T-helper 17 cell (primary cell): ENCODE data around the gene TEDC1. TPM values are rescaled to one million over a fixed set of nuclear protein-coding genes. Genes with fewer than 3 reads are reported as not detected.

Source experiments
- ATAC-seq: fragments of 150-1000 bp; cut with Tn5 transposase; 2 replicates; pipeline ENCODE4 v1.10.0; 2021; ENCODE audit warnings: mild to moderate bottlenecking, moderate library complexity
- DNase-seq, 3 donors: peaks; one replicate each; pipeline versions ENCODE4 v3.0.0 to v3.0.0-alpha.2; 2020 to 2021
- H3K9me3 ChIP-seq: one replicate; pipeline ENCODE4 v1.7.0; 2013; ENCODE audit warnings: low read length, mild to moderate bottlenecking; ENCODE audit not compliant: control insufficient read depth, poor library complexity, severe bottlenecking
- H3K27ac Mint-ChIP-seq: one replicate; pipeline ENCODE4 v1.8.0; 2022; ENCODE audit warnings: mild to moderate bottlenecking, moderate library complexity, mixed read lengths
- H3K27me3 Mint-ChIP-seq: one replicate; pipeline ENCODE4 v1.8.0; 2022; ENCODE audit warnings: mixed read lengths
- H3K36me3 Mint-ChIP-seq: one replicate; pipeline ENCODE4 v1.8.0; 2022; ENCODE audit warnings: low read depth, mixed read lengths
- H3K4me1 Mint-ChIP-seq: one replicate; pipeline ENCODE4 v1.8.0; 2022; ENCODE audit warnings: mild to moderate bottlenecking, mixed read lengths
- H3K4me3 Mint-ChIP-seq: one replicate; pipeline ENCODE4 v1.8.0; 2022; ENCODE audit warnings: mild to moderate bottlenecking, moderate library complexity, mixed read lengths
- total RNA-seq, 4 donors: library from RNA in 2 of 4; stranded (reverse) in 2 of 4; gene quantifications; one replicate each; pipeline ENCODE4 v1.2.3 and lab custom pipeline; 2022 to 2026

Gene TEDC1
- total RNA-seq, 2 donors from 2014 or later: 141 to 361 TPM

DNA sequence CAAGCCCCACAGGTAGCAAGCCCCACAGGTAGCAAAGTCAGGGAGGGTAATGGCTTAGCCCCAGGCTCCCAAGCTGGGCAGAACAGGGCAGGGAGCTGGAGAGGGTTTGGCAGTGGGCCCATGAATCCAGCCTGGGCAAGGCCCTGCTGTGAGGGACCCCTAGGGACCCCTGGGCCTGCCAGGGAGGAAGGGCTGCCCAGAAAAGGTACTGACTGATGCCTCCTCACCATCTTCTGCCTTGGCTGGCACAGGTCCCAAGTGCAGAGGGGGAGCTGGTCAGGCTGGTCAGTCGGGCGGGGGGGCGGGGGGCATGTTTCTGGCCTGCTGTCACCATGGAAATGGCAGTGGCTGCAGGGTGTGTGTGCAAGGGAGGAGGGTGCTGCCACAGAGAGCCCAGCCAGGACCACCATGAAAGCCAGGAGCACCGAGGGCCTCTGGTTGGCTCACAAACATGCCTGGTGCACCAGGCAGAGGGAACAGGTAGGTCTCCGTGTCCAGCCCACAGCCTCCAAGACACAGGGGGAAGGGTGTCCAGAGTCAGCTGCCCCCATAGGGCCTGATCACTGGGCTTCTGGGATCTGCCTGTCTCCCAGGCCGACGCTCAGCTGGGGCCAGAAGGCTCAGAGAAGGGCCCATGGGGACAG is 17.9 kb upstream of the TEDC1 start:
- DNase-seq (no peak), ATAC-seq (no peak)
- peaks cover 2% of the 10 kb centered on the region for H3K36me3 Mint-ChIP-seq
- peaks cover 6% of the 10 kb centered on the region for H3K4me1 Mint-ChIP-seq
- peak overlapping the region; percentile 83 for H3K4me3 Mint-ChIP-seq
- no peaks in the 10 kb centered on the region for H3K27me3 Mint-ChIP-seq
- no peak overlapping the region for H3K27ac Mint-ChIP-seq
- H3K9me3 ChIP-seq: no peaks in the 10 kb centered on the region

DNA sequence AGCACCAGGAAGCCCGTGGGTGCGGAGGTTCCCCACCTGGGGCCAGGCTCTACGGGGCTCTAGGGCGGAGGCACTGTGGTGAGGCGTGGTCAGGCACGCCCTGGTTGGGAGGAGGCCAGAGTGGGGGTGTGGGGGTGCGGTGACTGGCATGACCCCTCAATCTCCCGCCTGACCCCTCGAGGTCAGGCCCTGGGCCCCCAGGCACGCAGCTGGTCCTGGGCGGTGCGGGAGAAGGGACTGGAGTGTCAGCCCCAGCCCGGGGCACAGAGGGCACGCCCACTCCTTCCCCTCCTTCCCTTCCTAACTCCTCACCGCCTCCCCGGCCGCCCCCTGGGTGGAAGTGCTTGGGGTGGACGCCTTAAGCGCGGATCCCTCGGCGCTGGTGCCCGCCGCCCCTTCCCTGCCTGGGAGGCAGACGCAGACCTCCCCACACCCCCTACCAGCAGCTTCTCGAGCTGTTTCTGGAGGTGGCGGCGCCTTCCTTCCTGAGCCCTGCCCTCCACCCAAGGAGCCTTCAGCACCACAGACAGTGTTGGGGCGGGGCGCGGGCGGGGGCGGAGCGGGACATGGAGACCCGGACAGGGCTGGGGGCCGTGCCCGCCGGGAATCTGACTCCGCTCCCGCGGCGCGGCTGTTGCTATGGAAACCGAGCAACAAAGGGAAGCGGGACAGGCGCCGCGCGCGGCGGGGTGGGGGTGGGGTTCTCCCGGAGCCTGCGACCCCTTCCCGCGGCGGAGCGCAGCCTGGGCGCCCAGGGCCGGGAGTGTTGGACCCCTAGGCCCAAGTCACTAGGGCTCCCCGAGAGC is 17.2 kb upstream of the TEDC1 start:
- Mint-ChIP-seq H3K4me3 (peak overlapping the region; percentile 83), H3K4me1 (peaks cover 6% of the 10 kb centered on the region), H3K27ac (peak overlapping the region; percentile 49), H3K36me3 (peaks cover 2% of the 10 kb centered on the region), H3K27me3 (no peaks in the 10 kb centered on the region)
- H3K9me3 ChIP-seq: no peaks in the 10 kb centered on the region
- DNase-seq (peak; percentile 57 to 87 (median 86)), ATAC-seq (peak; percentile 73)

DNA sequence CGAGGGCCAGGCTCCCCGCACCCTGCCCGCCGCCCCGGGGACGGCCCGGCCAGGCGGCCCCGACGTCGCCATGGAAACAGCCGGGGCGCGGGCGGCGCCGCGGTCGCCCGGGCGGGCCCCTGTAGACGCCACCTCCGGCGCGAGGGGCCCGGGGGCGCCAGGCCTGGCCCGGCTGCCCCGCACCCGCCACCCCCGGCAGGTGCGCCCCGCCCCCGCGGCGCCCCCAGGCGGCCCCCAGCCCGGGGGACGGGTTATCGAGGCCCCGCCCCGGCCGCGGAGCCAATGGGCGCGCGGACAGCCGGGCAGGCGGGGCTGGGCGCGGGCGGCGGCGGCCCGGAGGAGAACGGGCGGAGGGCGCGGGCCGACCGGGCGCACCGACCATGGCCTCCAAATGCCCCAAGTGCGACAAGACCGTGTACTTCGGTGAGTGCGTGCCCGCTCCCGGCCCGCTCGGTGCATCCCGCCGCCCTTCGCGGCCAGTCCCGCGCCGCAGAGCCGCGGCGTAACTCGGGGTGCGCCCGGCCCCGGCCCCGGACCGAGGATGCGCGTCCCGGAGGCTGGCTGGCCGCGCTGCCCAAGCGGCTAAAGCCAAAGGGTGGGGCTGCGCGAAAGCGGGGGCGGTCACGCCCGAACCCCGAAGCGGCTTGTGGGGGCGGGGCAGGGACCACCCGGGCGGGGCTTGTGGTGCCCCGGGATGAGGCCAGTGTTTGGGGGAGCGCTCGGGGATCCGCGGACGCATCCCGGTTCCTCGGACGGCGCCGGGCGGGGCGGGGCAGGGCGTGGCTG is 16.4 kb upstream of the TEDC1 start, which contains the start of gene CRIP2:
Gene CRIP2 (plus strand): TSS at position 339 of the 786 bp plus-strand sequence. CDS start 42 bp downstream, at position 381.
- no peaks in the 10 kb centered on the region for H3K9me3 ChIP-seq
- peaks cover 7% of the 10 kb centered on the region for H3K4me1 Mint-ChIP-seq
- peak within 1 kb of the TSS; percentile 83 for H3K4me3 Mint-ChIP-seq
- no peaks in the 10 kb centered on the region for H3K27me3 Mint-ChIP-seq
- H3K36me3 Mint-ChIP-seq: peaks cover 2% of the 10 kb centered on the region
- H3K27ac Mint-ChIP-seq: peak within 1 kb of the TSS; percentile 49
- ATAC-seq: peak; percentile 52
- peak; percentile 54 to 77 (median 76) for DNase-seq

GRCh38 chr14:105475269-105476096 is 15.6 kb upstream of the TEDC1 start:
- no peaks in the 10 kb centered on the region for H3K9me3 ChIP-seq
- ATAC-seq (no peak), DNase-seq (no peak)
- peaks cover 13% of the 10 kb centered on the region for H3K4me1 Mint-ChIP-seq
- H3K27me3 Mint-ChIP-seq: no peaks in the 10 kb centered on the region
- peak overlapping the region; percentile 75 for H3K4me3 Mint-ChIP-seq
- no peak overlapping the region for H3K27ac Mint-ChIP-seq
- peaks cover 2% of the 10 kb centered on the region for H3K36me3 Mint-ChIP-seq

DNA sequence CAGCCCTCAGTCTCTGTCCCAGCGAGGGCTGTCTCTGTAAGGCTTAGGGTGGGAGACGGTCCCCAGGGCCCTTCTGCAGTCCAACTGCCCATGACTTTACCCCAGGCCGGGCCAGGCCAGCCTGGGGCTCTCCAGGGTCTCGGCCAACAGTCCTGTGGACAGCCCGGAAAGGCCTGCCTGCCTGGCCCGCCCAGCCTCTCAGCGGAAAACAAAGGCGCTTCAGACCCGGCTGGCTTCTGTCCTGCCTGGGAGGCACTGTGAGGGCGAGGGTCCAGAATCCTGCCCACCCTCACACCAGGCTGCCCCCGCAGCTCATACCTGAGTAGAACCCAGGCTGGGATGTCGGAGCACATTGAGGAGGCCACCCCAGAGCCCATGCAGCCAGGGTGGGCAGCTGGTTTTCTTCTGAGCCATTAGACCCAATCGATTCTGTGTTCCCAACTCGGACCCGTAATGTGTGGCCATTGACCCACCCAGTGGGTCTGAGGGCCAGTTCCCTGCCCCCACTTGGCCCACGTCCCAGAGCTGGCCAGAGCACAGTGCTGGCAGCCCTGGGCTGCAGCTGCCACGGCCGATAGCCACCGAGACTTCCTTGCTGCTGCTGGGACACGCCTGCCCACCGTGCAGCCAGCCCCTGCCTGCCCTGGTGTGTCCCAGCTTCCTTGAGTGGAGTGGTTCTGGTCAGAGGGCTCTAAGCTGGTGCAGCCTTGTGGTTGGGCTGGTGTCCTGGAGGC is 14.8 kb upstream of the TEDC1 start:
- Mint-ChIP-seq H3K27ac (no peak overlapping the region), H3K4me3 (peak overlapping the region; percentile 75), H3K36me3 (peaks cover 2% of the 10 kb centered on the region), H3K27me3 (no peaks in the 10 kb centered on the region), H3K4me1 (peaks cover 19% of the 10 kb centered on the region)
- DNase-seq (no peak), ATAC-seq (no peak)
- no peaks in the 10 kb centered on the region for H3K9me3 ChIP-seq

- H3K27ac Mint-ChIP-seq: peak overlapping the region; percentile 10
- peak overlapping the region; percentile 55 for H3K4me3 Mint-ChIP-seq
- H3K4me1 Mint-ChIP-seq: peaks cover 24% of the 10 kb centered on the region
- ATAC-seq (no peak), DNase-seq (no peak)
- peaks cover 2% of the 10 kb centered on the region for H3K36me3 Mint-ChIP-seq
- H3K9me3 ChIP-seq: no peaks in the 10 kb centered on the region
- no peaks in the 10 kb centered on the region for H3K27me3 Mint-ChIP-seq
Measured at GRCh38 chr14:105476831-105477659, 14.0 kb upstream of the TEDC1 start.

DNA sequence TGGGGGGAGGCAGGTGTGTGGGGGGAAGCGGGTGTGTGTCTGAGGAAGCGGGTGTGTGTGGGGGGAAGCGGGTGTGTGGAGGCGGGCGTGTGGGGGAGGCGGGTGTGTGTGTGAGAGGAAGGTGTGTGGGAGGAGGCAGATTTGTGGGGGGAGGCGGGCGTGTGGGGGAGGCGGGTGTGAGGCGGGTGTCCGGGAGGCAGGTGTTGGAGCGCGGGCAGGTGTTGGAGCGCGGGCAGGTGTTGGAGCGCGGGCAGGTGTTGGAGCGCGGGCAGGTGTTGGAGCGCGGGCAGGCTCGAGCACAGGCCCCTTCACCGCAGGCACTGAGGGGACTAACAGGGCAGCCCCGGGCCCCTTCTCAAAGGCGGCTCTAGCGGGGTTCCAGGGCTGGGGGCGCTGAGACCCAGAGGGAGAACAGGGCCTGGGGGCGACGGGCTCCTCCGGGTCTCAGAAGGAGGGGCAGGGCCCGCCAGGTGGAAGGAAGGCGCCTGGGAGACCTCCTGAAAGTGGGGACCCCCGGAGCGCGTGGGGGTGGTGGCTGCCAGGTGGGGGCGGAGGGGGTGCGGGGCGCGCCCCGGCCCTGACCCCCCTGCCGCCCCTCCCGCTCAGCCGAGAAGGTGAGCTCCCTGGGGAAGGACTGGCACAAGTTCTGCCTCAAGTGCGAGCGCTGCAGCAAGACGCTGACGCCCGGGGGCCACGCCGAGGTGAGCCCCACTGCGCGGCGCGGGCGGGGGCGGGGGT is 13.2 kb upstream of the TEDC1 start:
- H3K27ac Mint-ChIP-seq: peak overlapping the region; percentile 10
- H3K9me3 ChIP-seq: no peaks in the 10 kb centered on the region
- DNase-seq (peak; percentile 59 to 79 (median 68)), ATAC-seq (peak; percentile 12)
- H3K27me3 Mint-ChIP-seq: no peaks in the 10 kb centered on the region
- H3K36me3 Mint-ChIP-seq: peaks cover 2% of the 10 kb centered on the region
- peak overlapping the region; percentile 55 for H3K4me3 Mint-ChIP-seq
- H3K4me1 Mint-ChIP-seq: peaks cover 29% of the 10 kb centered on the region

DNA sequence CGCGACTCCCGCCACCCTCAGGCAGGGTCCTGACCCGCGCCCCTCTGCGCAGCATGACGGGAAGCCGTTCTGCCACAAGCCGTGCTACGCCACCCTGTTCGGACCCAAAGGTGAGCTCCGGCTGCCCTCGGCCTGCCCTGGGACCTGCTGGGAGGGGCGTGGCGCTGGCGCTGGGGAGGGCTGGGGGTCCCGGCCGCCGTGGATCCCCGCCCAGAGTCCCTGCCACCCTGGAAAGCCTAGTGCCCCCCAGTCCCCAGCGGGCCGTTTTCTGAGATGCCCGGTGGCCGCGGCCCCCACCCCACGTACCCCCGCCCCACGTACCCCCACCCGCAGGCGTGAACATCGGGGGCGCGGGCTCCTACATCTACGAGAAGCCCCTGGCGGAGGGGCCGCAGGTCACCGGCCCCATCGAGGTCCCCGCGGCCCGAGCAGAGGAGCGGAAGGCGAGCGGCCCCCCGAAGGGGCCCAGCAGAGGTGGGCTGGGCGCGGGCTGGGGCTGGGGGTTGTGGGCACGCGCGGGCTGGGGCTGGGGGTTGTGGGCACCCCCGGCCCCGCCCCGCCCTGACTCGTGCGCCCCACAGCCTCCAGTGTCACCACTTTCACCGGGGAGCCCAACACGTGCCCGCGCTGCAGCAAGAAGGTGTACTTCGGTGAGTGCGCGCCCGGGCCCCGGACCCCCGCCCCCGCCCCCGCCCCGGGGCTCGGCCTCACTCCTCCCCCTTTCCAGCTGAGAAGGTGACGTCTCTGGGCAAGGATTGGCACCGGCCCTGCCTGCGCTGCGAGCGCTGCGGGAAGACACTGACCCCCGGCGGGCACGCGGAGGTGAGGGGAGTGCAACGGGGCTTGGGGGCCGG is 12.4 kb upstream of the TEDC1 start:
- Mint-ChIP-seq H3K27ac (no peak overlapping the region), H3K36me3 (peaks cover 2% of the 10 kb centered on the region), H3K4me3 (peak overlapping the region; percentile 43), H3K4me1 (peaks cover 32% of the 10 kb centered on the region), H3K27me3 (no peaks in the 10 kb centered on the region)
- no peak for ATAC-seq
- H3K9me3 ChIP-seq: no peaks in the 10 kb centered on the region
- peak; percentile 27 to 59 (median 40) for DNase-seq

GRCh38 chr14:105479431-105480158 is 11.5 kb upstream of the TEDC1 start:
- no peaks in the 10 kb centered on the region for H3K27me3 Mint-ChIP-seq
- DNase-seq (peak in 1 of 3 donors; percentile 17), ATAC-seq (no peak)
- H3K9me3 ChIP-seq: no peaks in the 10 kb centered on the region
- H3K4me1 Mint-ChIP-seq: peaks cover 35% of the 10 kb centered on the region
- H3K4me3 Mint-ChIP-seq: peak overlapping the region; percentile 73
- H3K36me3 Mint-ChIP-seq: peaks cover 2% of the 10 kb centered on the region
- H3K27ac Mint-ChIP-seq: peak overlapping the region; percentile 99
